H1 (cell line): ENCODE measurements around the gene HTR3B. TPM values are rescaled to one million over a fixed set of nuclear protein-coding genes. Genes with fewer than 3 reads are reported as not detected.

Source experiments
- ASH2L ChIP-seq: fragments of 200-600, 300-600 bp; sonication (generic); IDR thresholded peaks from one replicate; pipeline ENCODE4 v1.7.1; 2017; ENCODE audit warnings: low read length
- RFX5 ChIP-seq: IDR thresholded peaks from 2 replicates; pipeline ENCODE4 v1.6.1; 2011; ENCODE audit warnings: low read depth, low read length, improper control_type of control experiment, borderline replicate concordance
- SIX5 ChIP-seq: IDR thresholded peaks from 2 replicates; pipeline ENCODE4 v1.6.1; 2011; ENCODE audit warnings: mild to moderate bottlenecking, low read depth, low read length
- SUZ12 ChIP-seq: fragments of 200-600 bp; sonication (generic); IDR thresholded peaks from 2 replicates; pipeline ENCODE4 v1.6.1; 2012; ENCODE audit warnings: mild to moderate bottlenecking, inconsistent platforms, low read length, moderate library complexity, mixed read lengths
- TBP ChIP-seq: IDR thresholded peaks from 2 replicates; pipeline ENCODE4 v1.6.1; 2011; ENCODE audit warnings: low read depth, low read length, improper control_type of control experiment
- ZNF274 ChIP-seq: IDR thresholded peaks from 2 replicates; pipeline ENCODE4 v1.7.0; 2012; ENCODE audit warnings: low read length, borderline replicate concordance; ENCODE audit errors: extremely low read depth
- polyA plus RNA-seq, 7 experiments: library from polyadenylated mRNA; depleted of rRNA in 3 of 7; stranded (reverse) in 5 of 7; unstranded in 2 of 7; fragments of >200 nt in 5 of 7; fragments of 200-250 nt in 2 of 7; gene quantifications; 1 replicate in 5 of 7; 2 replicates in 1 of 7; 4 replicates in 1 of 7; pipeline versions ENCODE4 v1.2.1 to v1.2.3, GENCODE V29; 2011 to 2013; ENCODE audit warnings: missing spikeins in 2 of 7, mixed read lengths in 2 of 7
- total RNA-seq: library from RNA; stranded (reverse); fragmentation: NEBNext Ultra II Directional; extraction: Animal tissue kit (Norgen Biotek cat#: 25700); gene quantifications from 2 replicates; pipeline ENCODE4 v1.2.1, GENCODE V29; 2021

The HTR3B gene
- total and polyA plus RNA-seq, 2 of the 8 experiments (the other 6 are each of a cell fraction or from before 2014, with no cell fraction given): not detected

- TF ChIP-seq SUZ12: no peak
- TF ChIP-seq RFX5: no peak
- TF ChIP-seq ASH2L: no peak
- TF ChIP-seq SIX5: no peak
- no peak for TF ChIP-seq ZNF274
- TF ChIP-seq TBP: no peak
Observed at GRCh38 chr11:113907681-113908080, 3.1 kb downstream of the HTR3B start (continued).
